Measurements from ENCODE around the gene ARF3. TPM values are rescaled to one million over a fixed set of nuclear protein-coding genes. Genes with fewer than 3 reads are reported as not detected.

Gene ARF3
- total RNA-seq, 2 donors from 2014 or later = 49.7 to 132 TPM

- no peak for ATAC-seq
- H3K9me3 Mint-ChIP-seq = no peaks in the 10 kb centered on the region
- peaks cover 1 to 9% of the 10 kb centered on the region in 2 donors for H3K36me3 Mint-ChIP-seq
- DNase-seq (ENCODE audit: low spot score in 2 of 2) = no peak
- no peak overlapping the region for H3K27ac Mint-ChIP-seq
Measured at GRCh38 chr12:48986720-48987291, 29.5 kb upstream of the ARF3 start.

GRCh38 chr12:48985901-48986300 lies 28.6 kb upstream of the ARF3 start:
- Mint-ChIP-seq H3K27ac (no peak overlapping the region), H3K9me3 (no peaks in the 10 kb centered on the region), H3K36me3 (peaks cover 6 to 18% of the 10 kb centered on the region in 2 donors)
- no peak for DNase-seq (ENCODE audit: low spot score in 2 of 2)
- ATAC-seq = no peak

GRCh38 chr12:48985475-48985897 lies 28.2 kb upstream of the ARF3 start:
- Mint-ChIP-seq H3K9me3 (no peaks in the 10 kb centered on the region), H3K36me3 (peaks cover 6 to 22% of the 10 kb centered on the region in 2 donors), H3K27ac (no peak overlapping the region)
- DNase-seq (ENCODE audit: low spot score in 2 of 2) = no peak
- no peak for ATAC-seq

- H3K27ac Mint-ChIP-seq = no peak overlapping the region
- ATAC-seq (no peak), DNase-seq (ENCODE audit: low spot score in 2 of 2) (no peak)
- H3K9me3 Mint-ChIP-seq = no peaks in the 10 kb centered on the region
- peaks cover 6 to 27% of the 10 kb centered on the region in 2 donors for H3K36me3 Mint-ChIP-seq
Measured at GRCh38 chr12:48982397-48983080, 25.3 kb upstream of the ARF3 start.

- no peak overlapping the region for H3K27ac Mint-ChIP-seq
- H3K9me3 Mint-ChIP-seq = no peaks in the 10 kb centered on the region
- H3K36me3 Mint-ChIP-seq = peaks cover 6 to 27% of the 10 kb centered on the region in 2 donors
- ATAC-seq (no peak), DNase-seq (ENCODE audit: low spot score in 2 of 2) (no peak)
Measured at GRCh38 chr12:48981757-48982157, 24.5 kb upstream of the ARF3 start.

GRCh38 chr12:48980953-48981756 lies 23.9 kb upstream of the ARF3 start:
- Mint-ChIP-seq H3K9me3 (no peaks in the 10 kb centered on the region), H3K36me3 (peaks cover 6 to 27% of the 10 kb centered on the region in 2 donors), H3K27ac (no peak overlapping the region)
- ATAC-seq = peak in 1 of 2 donors; percentile 29
- peak in 1 of 2 donors; percentile 30 for DNase-seq (ENCODE audit: low spot score in 2 of 2)

- ATAC-seq (peak in 1 of 2 donors; percentile 24), DNase-seq (ENCODE audit: low spot score in 2 of 2) (peak in 1 of 2 donors; percentile 51)
- peaks cover 6 to 27% of the 10 kb centered on the region in 2 donors for H3K36me3 Mint-ChIP-seq
- no peaks in the 10 kb centered on the region for H3K9me3 Mint-ChIP-seq
- no peak overlapping the region for H3K27ac Mint-ChIP-seq
Measured at GRCh38 chr12:48980389-48980952, 23.2 kb upstream of the ARF3 start.

GRCh38 chr12:48979602-48980388 lies 22.5 kb upstream of the ARF3 start:
- H3K27ac Mint-ChIP-seq = no peak overlapping the region

GRCh38 chr12:48978741-48979601 lies 21.7 kb upstream of the ARF3 start:
- ATAC-seq (no peak), DNase-seq (ENCODE audit: low spot score in 2 of 2) (no peak)
- peak overlapping the region in 1 of 2 donors; percentile 31 for H3K27ac Mint-ChIP-seq
- H3K36me3 Mint-ChIP-seq = peaks cover 6 to 27% of the 10 kb centered on the region in 2 donors
- H3K9me3 Mint-ChIP-seq = no peaks in the 10 kb centered on the region

More at GRCh38 chr12:48979602-48980388, 22.5 kb upstream of the ARF3 start:
- no peaks in the 10 kb centered on the region for H3K9me3 Mint-ChIP-seq
- ATAC-seq = no peak
- peak in 1 of 2 donors; percentile 32 for DNase-seq (ENCODE audit: low spot score in 2 of 2)
- H3K36me3 Mint-ChIP-seq = peaks cover 6 to 27% of the 10 kb centered on the region in 2 donors

GRCh38 chr12:48978291-48978740 lies 21.0 kb upstream of the ARF3 start, which contains the start of gene WNT1:
WNT1 (plus strand) TSS chr12:48978322; CDS start chr12:48978651, 329 bp downstream.
- ATAC-seq (peak; percentile 1 to 27), DNase-seq (ENCODE audit: low spot score in 2 of 2) (no peak)
- Mint-ChIP-seq H3K9me3 (no peaks in the 10 kb centered on the region), H3K36me3 (peaks cover 6 to 27% of the 10 kb centered on the region in 2 donors), H3K27ac (peak within 1 kb of the TSS; percentile 31 to 75)

GRCh38 chr12:48977290-48978281 lies 20.3 kb upstream of the ARF3 start:
- H3K9me3 Mint-ChIP-seq = no peaks in the 10 kb centered on the region

GRCh38 chr12:48973941-48974673 lies 16.8 kb upstream of the ARF3 start:
- Mint-ChIP-seq H3K9me3 (no peaks in the 10 kb centered on the region), H3K36me3 (no peaks in the 10 kb centered on the region), H3K27ac (no peak overlapping the region)
- ATAC-seq = no peak
- DNase-seq (ENCODE audit: low spot score in 2 of 2) = peak in 1 of 2 donors; percentile 60

More at GRCh38 chr12:48977290-48978281, 20.3 kb upstream of the ARF3 start:
- ATAC-seq (peak; percentile 76 to 79), DNase-seq (ENCODE audit: low spot score in 2 of 2) (peak; percentile 90 to 95)
- H3K27ac Mint-ChIP-seq = peak overlapping the region in 1 of 2 donors; percentile 75
- peaks cover 6 to 26% of the 10 kb centered on the region in 2 donors for H3K36me3 Mint-ChIP-seq

GRCh38 chr12:48973531-48973930 lies 16.2 kb upstream of the ARF3 start:
- Mint-ChIP-seq H3K9me3 (no peaks in the 10 kb centered on the region), H3K27ac (no peak overlapping the region), H3K36me3 (no peaks in the 10 kb centered on the region)
- no peak for ATAC-seq
- DNase-seq (ENCODE audit: low spot score in 2 of 2) = no peak

Data from activated naive CD4-positive, alpha-beta T cell treated with anti-CD3 and anti-CD28 coated beads, Interleukin-2, amount 50 U/mL, for 72 hours (primary cell).